Measurements from ENCODE around the gene CNN2.

The CNN2 gene

DNA sequence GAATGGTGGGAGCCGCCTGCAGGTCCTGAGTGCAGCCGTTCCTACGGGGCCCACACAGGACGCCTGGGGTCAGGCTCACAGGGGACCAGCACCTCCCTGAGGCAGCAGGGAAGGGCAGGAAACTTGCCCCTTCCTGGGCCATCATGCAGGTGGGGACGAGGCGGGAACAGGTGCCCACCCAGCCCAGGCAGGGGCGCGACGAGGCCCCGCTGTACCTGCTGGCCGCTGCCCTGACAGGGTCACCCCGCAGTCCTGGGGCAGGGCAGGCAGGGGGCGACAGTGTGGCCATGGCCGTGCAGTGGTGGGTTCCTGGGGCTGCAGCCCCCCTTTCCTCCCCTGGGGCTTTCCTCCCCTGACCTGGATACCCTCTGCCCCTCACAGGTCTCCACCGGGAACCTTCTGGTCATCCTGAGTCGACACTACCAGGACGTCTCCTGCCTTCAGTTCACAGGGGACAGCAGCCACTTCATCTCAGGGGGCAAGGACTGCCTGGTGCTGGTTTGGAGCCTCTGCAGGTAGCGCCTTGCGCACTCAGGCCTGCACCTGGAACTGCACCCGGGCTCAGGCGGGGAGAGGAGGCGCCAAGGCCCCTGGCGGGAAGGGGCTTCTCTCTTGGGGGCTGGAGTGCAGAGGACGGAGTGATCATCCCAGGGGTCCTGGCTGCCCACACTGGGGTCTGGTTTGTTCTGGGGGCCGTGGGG lies 36.9 kb upstream of the CNN2 start:
- H3K9me3 ChIP-seq (ENCODE audit: control insufficient read depth, low read length): no peaks in the 10 kb centered on the region
- H3K36me3 ChIP-seq (ENCODE audit: control insufficient read depth, insufficient read depth, low read length): peaks cover 67% of the 10 kb centered on the region
- H3K27ac ChIP-seq (ENCODE audit: low read depth, low read length, severe bottlenecking): no peak overlapping the region
- no peak overlapping the region for H3K4me3 ChIP-seq (ENCODE audit: extremely low read depth, insufficient read depth, low read length, poor library complexity, severe bottlenecking)
- WGBS, 2 experiments (ENCODE audit: insufficient coverage in 2 of 2): 92 to 93% methylated on average over 17 to 22 of the region's 25 CpGs
- H3K4me1 ChIP-seq (ENCODE audit: control insufficient read depth, insufficient read depth, low read length, poor library complexity, severe bottlenecking): no peaks in the 10 kb centered on the region

DNA sequence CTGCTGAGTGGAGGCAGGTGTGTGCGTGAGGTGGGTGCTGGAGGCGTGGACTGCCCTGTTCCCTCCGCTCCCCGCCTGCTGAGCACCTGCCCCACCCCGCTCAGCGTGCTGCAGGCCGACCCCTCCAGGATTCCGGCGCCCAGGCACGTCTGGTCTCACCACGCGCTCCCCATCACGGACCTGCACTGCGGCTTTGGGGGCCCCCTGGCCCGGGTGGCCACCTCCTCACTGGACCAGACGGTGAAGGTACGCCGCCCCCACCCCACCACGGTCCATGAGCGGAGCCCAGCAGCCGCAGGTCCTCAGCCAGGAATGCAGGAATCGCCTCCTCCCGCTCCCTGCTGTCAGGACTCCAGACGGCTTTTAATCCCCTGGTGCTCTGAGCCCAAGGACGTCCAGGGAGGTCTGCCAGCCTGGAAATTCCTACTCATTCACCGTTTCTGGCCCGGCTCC lies 36.3 kb upstream of the CNN2 start:
- Histone ChIP-seq H3K9me3 (ENCODE audit: control insufficient read depth, low read length) (no peaks in the 10 kb centered on the region), H3K27ac (ENCODE audit: low read depth, low read length, severe bottlenecking) (no peak overlapping the region), H3K36me3 (ENCODE audit: control insufficient read depth, insufficient read depth, low read length) (peaks cover 72% of the 10 kb centered on the region), H3K4me1 (ENCODE audit: control insufficient read depth, insufficient read depth, low read length, poor library complexity, severe bottlenecking) (no peaks in the 10 kb centered on the region), H3K4me3 (ENCODE audit: extremely low read depth, insufficient read depth, low read length, poor library complexity, severe bottlenecking) (no peak overlapping the region)
- WGBS, 2 experiments (ENCODE audit: insufficient coverage in 2 of 2): 85 to 86% methylated on average over 21 to 24 of the region's 27 CpGs

DNA sequence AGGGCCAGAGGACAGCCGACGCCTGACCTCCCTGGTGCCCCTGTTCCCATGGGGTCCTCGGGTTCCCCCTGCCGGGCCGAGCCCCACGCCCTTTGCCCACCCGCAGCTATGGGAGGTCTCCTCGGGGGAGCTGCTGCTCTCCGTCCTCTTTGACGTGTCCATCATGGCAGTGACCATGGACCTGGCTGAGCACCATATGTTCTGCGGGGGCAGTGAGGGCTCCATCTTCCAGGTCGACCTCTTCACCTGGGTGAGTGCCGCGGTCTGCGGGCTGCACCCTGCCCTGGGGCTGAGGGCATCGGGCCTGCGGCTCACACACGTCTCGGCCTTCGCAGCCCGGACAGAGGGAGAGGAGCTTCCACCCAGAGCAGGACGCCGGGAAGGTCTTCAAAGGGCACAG lies 35.7 kb upstream of the CNN2 start:
- peaks cover 3% of the 10 kb centered on the region for H3K4me1 ChIP-seq (ENCODE audit: control insufficient read depth, insufficient read depth, low read length, poor library complexity, severe bottlenecking)
- H3K9me3 ChIP-seq (ENCODE audit: control insufficient read depth, low read length): no peaks in the 10 kb centered on the region
- no peak overlapping the region for H3K4me3 ChIP-seq (ENCODE audit: extremely low read depth, insufficient read depth, low read length, poor library complexity, severe bottlenecking)
- WGBS, 2 experiments (ENCODE audit: insufficient coverage in 2 of 2): 89 to 94% methylated on average over 22 to 23 of the region's 23 CpGs
- peaks cover 67% of the 10 kb centered on the region for H3K36me3 ChIP-seq (ENCODE audit: control insufficient read depth, insufficient read depth, low read length)
- no peak overlapping the region for H3K27ac ChIP-seq (ENCODE audit: low read depth, low read length, severe bottlenecking)

DNA sequence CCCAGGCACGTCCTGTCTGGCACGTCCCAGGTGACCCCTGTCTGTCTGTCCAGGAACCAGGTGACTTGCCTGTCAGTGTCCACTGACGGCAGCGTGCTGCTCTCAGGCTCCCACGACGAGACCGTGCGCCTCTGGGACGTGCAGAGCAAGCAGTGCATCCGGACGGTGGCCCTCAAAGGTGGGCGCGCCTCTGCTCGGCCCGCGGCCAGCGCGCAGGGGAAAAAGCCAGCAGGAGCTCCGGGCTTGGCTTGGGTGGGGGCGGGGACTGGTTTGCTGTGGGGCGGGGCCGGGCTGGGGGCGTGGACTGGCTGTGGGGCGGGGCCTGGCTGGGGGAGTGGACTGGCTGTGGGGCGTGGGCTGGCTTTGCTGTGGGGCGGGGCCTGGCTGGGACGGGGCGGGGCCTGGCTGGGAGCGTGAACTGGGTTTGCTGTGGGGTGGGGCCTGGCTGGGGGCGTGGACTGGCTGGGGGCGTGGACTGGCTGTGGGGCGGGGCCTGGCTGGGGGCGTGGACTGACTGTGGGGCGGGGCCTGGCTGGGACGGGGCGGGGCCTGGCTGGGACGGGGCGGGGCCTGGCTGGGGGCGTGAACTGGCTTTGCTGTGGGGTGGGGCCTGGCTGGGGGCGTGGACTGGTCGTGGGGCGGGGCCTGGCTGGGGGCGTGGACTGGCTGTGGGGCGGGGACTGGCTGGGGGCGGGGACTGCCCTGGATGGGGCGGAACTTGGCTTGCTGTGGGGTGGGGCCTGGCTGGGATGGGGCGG lies 35.1 kb upstream of the CNN2 start:
- Histone ChIP-seq H3K4me3 (ENCODE audit: extremely low read depth, insufficient read depth, low read length, poor library complexity, severe bottlenecking) (no peak overlapping the region), H3K9me3 (ENCODE audit: control insufficient read depth, low read length) (no peaks in the 10 kb centered on the region), H3K4me1 (ENCODE audit: control insufficient read depth, insufficient read depth, low read length, poor library complexity, severe bottlenecking) (peaks cover 3% of the 10 kb centered on the region), H3K27ac (ENCODE audit: low read depth, low read length, severe bottlenecking) (no peak overlapping the region), H3K36me3 (ENCODE audit: control insufficient read depth, insufficient read depth, low read length) (peaks cover 61% of the 10 kb centered on the region)
- WGBS, 2 experiments (ENCODE audit: insufficient coverage in 2 of 2): 85 to 90% methylated on average over 14 to 19 of the region's 47 CpGs

DNA sequence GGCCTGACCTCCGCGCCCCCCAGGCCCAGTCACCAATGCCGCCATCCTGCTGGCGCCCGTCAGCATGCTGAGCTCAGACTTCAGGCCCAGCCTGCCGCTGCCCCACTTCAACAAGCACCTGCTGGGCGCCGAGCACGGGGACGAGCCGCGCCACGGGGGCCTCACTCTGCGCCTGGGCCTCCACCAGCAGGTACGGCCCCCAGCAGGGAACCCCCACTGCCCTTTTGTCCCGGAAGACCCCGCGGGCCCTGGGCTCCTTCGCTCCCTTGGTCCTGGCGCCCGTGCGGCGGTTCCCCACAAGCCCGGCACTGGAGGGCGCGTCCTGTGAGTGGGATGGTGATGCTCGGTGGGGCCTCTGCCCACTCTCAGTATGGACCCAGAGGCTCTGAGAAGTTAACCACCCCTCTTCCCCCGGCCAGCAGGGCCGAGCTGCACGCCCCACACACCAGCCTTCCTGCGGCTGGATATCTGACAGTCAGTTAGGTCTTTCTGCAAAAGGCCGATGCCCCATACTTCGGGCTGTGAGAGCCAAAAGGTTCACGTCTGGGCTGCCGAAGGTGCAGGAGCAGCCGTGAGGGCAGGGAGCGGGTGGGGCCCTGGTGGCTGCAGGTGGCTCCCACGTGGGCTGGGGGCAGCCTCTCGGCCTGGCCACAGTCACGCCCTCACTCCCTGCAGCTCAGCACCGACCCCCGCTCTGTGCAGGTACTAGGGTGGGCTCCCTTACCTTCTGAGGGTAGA lies 34.3 kb upstream of the CNN2 start:
- Histone ChIP-seq H3K9me3 (ENCODE audit: control insufficient read depth, low read length) (no peaks in the 10 kb centered on the region), H3K27ac (ENCODE audit: low read depth, low read length, severe bottlenecking) (no peak overlapping the region), H3K4me3 (ENCODE audit: extremely low read depth, insufficient read depth, low read length, poor library complexity, severe bottlenecking) (no peak overlapping the region), H3K36me3 (ENCODE audit: control insufficient read depth, insufficient read depth, low read length) (peaks cover 53% of the 10 kb centered on the region), H3K4me1 (ENCODE audit: control insufficient read depth, insufficient read depth, low read length, poor library complexity, severe bottlenecking) (peaks cover 3% of the 10 kb centered on the region)
- 95 to 98% methylated on average over 34 to 40 of the region's 42 CpGs for WGBS, 2 experiments (ENCODE audit: insufficient coverage in 2 of 2)

DNA sequence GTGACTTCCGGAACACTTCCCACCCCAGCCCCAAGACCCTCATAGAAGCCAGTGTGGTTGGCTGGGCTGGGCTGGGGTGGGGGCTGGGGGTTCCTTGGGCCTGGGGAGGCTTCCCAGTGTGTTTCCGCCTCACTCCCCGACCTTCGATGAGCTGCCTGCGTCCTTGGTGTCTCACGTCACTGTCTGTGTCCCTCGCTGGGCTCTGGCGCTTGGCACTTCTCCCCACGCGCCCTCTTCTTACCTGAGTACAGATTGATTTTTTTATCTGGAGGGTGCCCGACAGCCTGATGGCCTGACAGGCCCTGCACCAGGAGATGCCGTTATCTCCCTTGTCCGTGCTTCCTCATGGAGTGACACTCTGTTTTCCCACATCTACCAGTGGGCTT lies 33.7 kb upstream of the CNN2 start:
- Histone ChIP-seq H3K36me3 (ENCODE audit: control insufficient read depth, insufficient read depth, low read length) (peaks cover 50% of the 10 kb centered on the region), H3K4me1 (ENCODE audit: control insufficient read depth, insufficient read depth, low read length, poor library complexity, severe bottlenecking) (peaks cover 3% of the 10 kb centered on the region)
- 96 to 99% methylated on average over 10 to 12 of the region's 13 CpGs for WGBS, 2 experiments (ENCODE audit: insufficient coverage in 2 of 2)

DNA sequence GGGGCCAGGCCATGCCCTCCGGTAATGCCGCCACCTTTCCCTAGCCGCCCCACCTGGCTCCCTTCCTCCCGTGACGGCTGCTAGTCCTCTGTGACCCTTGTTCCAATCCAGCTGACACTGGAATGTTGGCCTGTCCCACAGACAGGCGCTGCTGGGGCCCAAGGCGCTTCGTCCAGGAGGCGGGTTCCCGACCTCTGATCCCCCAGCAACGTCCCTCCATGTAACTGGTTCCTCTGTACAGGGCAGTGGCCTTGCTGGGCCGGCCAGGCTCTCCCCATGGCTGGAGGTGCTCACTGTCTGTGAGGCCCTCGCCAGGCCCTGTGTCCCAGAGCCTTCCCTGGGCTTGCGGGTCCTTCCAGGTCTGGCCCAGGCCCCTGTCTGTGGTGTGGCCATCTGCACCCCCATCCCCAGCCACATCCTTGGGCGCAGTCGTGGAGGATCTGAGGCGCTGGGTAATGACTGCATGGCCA lies 33.0 kb upstream of the CNN2 start:
- H3K9me3 ChIP-seq (ENCODE audit: control insufficient read depth, low read length): no peaks in the 10 kb centered on the region
- WGBS, 2 experiments (ENCODE audit: insufficient coverage in 2 of 2): 93 to 95% methylated on average over 11 to 17 of the region's 17 CpGs
- H3K27ac ChIP-seq (ENCODE audit: low read depth, low read length, severe bottlenecking): no peak overlapping the region
- no peak overlapping the region for H3K4me3 ChIP-seq (ENCODE audit: extremely low read depth, insufficient read depth, low read length, poor library complexity, severe bottlenecking)
- peaks cover 3% of the 10 kb centered on the region for H3K4me1 ChIP-seq (ENCODE audit: control insufficient read depth, insufficient read depth, low read length, poor library complexity, severe bottlenecking)
- H3K36me3 ChIP-seq (ENCODE audit: control insufficient read depth, insufficient read depth, low read length): peaks cover 46% of the 10 kb centered on the region

More for the DNA sequence above, 33.7 kb upstream of the CNN2 start:
- H3K27ac ChIP-seq (ENCODE audit: low read depth, low read length, severe bottlenecking): no peak overlapping the region
- no peak overlapping the region for H3K4me3 ChIP-seq (ENCODE audit: extremely low read depth, insufficient read depth, low read length, poor library complexity, severe bottlenecking)
- H3K9me3 ChIP-seq (ENCODE audit: control insufficient read depth, low read length): no peaks in the 10 kb centered on the region

DNA sequence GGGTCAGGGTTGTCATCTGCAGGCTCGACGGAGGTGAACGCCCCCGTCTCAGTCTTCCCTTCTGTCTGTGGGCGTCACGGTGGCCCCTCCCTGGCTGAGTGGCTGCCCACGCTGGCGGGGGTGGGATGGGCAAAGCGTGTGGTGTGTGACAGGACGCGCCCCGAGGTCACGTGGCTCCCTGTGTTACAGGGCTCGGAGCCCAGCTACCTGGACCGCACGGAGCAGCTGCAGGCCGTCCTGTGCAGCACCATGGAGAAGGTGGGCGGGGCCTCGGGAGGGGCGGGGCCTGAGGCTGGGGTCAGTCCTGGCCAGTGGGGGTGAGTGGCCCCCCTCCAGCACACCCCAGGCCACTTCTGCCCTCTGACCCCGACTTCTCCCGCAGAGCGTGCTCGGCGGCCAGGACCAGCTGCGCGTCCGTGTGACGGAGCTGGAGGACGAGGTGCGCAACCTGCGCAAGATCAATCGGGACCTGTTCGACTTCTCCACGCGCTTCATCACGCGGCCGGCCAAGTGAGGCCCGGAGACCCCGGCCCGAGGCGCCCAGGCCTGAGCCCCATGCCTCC lies 32.5 kb upstream of the CNN2 start:
- Histone ChIP-seq H3K36me3 (ENCODE audit: control insufficient read depth, insufficient read depth, low read length) (peaks cover 41% of the 10 kb centered on the region), H3K4me1 (ENCODE audit: control insufficient read depth, insufficient read depth, low read length, poor library complexity, severe bottlenecking) (peaks cover 3% of the 10 kb centered on the region), H3K27ac (ENCODE audit: low read depth, low read length, severe bottlenecking) (no peak overlapping the region), H3K4me3 (ENCODE audit: extremely low read depth, insufficient read depth, low read length, poor library complexity, severe bottlenecking) (no peak overlapping the region), H3K9me3 (ENCODE audit: control insufficient read depth, low read length) (no peaks in the 10 kb centered on the region)
- 95 to 97% methylated on average over 33 to 41 of the region's 43 CpGs for WGBS, 2 experiments (ENCODE audit: insufficient coverage in 2 of 2)

DNA sequence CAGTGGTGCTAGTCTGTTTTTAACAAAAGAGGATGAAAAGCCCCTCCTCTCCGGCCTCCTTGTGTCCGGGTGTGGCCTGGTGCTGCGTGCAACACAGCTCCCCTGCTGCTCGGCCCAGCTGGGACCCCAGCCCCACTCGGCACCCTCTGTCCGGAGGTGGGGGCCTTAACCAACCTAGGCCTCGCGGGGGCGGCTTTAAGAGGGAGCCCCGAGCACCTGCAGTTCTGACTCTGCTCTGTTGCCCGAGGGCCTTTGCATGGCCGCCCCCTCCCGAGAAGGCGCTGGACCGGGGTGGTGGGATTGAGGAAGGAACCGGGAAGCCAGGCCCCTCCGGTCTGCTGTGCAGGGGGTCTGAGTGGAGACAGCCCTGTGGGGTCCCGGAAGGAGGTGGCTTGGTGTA lies 31.9 kb upstream of the CNN2 start:
- Histone ChIP-seq H3K9me3 (ENCODE audit: control insufficient read depth, low read length) (no peaks in the 10 kb centered on the region), H3K4me1 (ENCODE audit: control insufficient read depth, insufficient read depth, low read length, poor library complexity, severe bottlenecking) (peaks cover 3% of the 10 kb centered on the region), H3K27ac (ENCODE audit: low read depth, low read length, severe bottlenecking) (no peak overlapping the region), H3K4me3 (ENCODE audit: extremely low read depth, insufficient read depth, low read length, poor library complexity, severe bottlenecking) (no peak overlapping the region), H3K36me3 (ENCODE audit: control insufficient read depth, insufficient read depth, low read length) (peaks cover 39% of the 10 kb centered on the region)
- 95 to 99% methylated on average over 16 of the region's 18 CpGs for WGBS, 2 experiments (ENCODE audit: insufficient coverage in 2 of 2)

DNA sequence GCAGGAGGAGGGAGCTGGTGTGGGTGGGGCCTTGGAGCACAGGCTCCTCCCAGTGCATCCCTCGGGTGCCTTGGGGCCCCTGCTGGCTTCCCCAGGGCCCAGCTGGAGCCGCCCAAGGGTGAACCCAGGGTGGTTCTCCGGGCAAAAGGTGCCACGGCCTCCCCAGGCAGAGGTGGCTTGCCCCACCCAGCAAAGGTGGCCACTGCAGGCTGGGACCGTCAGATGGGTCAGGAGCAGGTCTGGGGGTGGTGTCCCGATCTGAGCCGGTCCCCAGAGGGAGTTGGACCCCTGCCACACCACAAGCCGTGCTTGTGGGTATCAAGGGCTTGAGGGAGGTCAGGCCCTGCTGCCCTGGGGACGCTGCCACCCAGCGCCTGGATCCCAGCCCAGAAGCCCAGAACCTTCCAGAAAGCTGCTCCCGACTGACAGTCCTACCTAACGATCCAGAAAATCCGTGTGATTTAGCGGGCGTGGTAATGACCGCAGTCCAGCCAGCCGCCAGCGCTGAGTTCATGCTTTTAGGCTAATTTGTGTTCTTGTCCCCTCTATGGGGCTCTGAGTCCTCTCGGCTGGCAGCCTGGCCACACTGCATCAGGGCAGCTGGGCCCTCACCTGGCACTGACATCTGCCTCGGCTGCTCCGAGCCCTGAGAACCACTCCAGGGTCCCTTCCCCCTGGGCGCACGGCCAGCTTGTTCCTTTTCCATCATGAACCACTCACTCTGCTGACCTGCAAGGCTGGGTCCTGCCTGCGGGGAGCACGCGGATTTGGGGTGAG lies 31.2 kb upstream of the CNN2 start:
- WGBS, 2 experiments (ENCODE audit: insufficient coverage in 2 of 2): 96 to 97% methylated on average over 24 to 25 of the region's 26 CpGs
- H3K4me1 ChIP-seq (ENCODE audit: control insufficient read depth, insufficient read depth, low read length, poor library complexity, severe bottlenecking): peaks cover 3% of the 10 kb centered on the region
- H3K9me3 ChIP-seq (ENCODE audit: control insufficient read depth, low read length): no peaks in the 10 kb centered on the region
- H3K36me3 ChIP-seq (ENCODE audit: control insufficient read depth, insufficient read depth, low read length): peaks cover 32% of the 10 kb centered on the region
- no peak overlapping the region for H3K27ac ChIP-seq (ENCODE audit: low read depth, low read length, severe bottlenecking)
- no peak overlapping the region for H3K4me3 ChIP-seq (ENCODE audit: extremely low read depth, insufficient read depth, low read length, poor library complexity, severe bottlenecking)
